Psoas muscle (tissue), 8 donors: ENCODE measurements around the gene TMEM106C. TPM values are rescaled to one million over a fixed set of nuclear protein-coding genes. Genes with fewer than 3 reads are reported as not detected.
A peak's percentile ranks its signal among the peaks of the same experiment; 100 is the strongest.

Experiments
- ATAC-seq, 4 donors: fragments of 200-7000 bp; cut with Tn5 transposase; one replicate each; pipeline ENCODE4 v1.9.1; 2020; ENCODE audit warnings: moderate library complexity in 3 of 4, mild to moderate bottlenecking in 2 of 4
- DNase-seq, 2 donors: peaks; one replicate each; pipeline ENCODE4 v3.0.0-alpha.2; 2020
- H3K27ac ChIP-seq: fragments of 200-600 bp; one replicate; pipeline ENCODE4 v1.8.0; 2022
- H3K27me3 ChIP-seq, 3 donors: fragments of 200-600 bp in 1 of 3; one replicate each; pipeline versions ENCODE4 v1.6.1 to v1.8.0; 2013 to 2022; ENCODE audit warnings: low read length in 2 of 3, mild to moderate bottlenecking in 2 of 3, moderate library complexity in 1 of 3; ENCODE audit not compliant: insufficient read depth in 3 of 3
- H3K36me3 ChIP-seq, 2 donors: fragments of 200-600 bp in 1 of 2; one replicate each; pipeline versions ENCODE4 v1.6.1 to v1.8.0; 2013 to 2022; ENCODE audit warnings: low read depth in 1 of 2, mild to moderate bottlenecking in 1 of 2, moderate library complexity in 1 of 2; ENCODE audit not compliant: insufficient read depth in 1 of 2
- H3K4me1 ChIP-seq: fragments of 200-600 bp; one replicate; pipeline ENCODE4 v1.8.0; 2022
- H3K4me3 ChIP-seq: fragments of 200-600 bp; one replicate; pipeline ENCODE4 v1.8.0; 2022; ENCODE audit warnings: mild to moderate bottlenecking
- H3K9me3 ChIP-seq: fragments of 200-600 bp; one replicate; pipeline ENCODE4 v1.8.0; 2022
- CTCF ChIP-seq: fragments of 200-600 bp; IDR thresholded peaks from one replicate; pipeline ENCODE4 v1.8.0; 2022; ENCODE audit warnings: antibody characterized with exemption
- WGBS, 3 donors: extraction: QIAGEN DNeasy Blood & Tissue Kit; methylation state at CpG; one replicate each; pipeline versions ENCODE4 v1.1.6 to v1.1.7; 2013; 5-methylcytosine and 5-hydroxymethylcytosine counted together
- intact Hi-C, 2 donors: fragments of 100-400 bp; cut with DNase I; formaldehyde crosslinking; loops; one replicate each; pipeline versions ENCODE4 v1.11.0 to v1.14.2; 2022
- polyA plus RNA-seq, 3 donors: library from polyadenylated mRNA; stranded (reverse); fragments of 200-250 nt; gene quantifications; one replicate each; pipeline ENCODE4 v1.2.3, GENCODE V29; 2013
- total RNA-seq, 4 donors: library from RNA; stranded (reverse); fragmentation: NEBNext Ultra II Directional in 2 of 4; extraction: Animal tissue kit (Norgen Biotek cat#: 25700) in 2 of 4; gene quantifications; one replicate each; pipeline versions ENCODE4 v1.2.1 to v1.2.4, GENCODE V29; 2021 to 2023
- donor health status: healthy with polysubstance abuse.
- donor health status: DM: no; HTN: no; CAD: no; lungs with moderate emphysema.
- donor health status: Bipolar disorder and iron deficiency.
- donor health status: healthy.
- donor health status: DM: yes; HTN: yes; CAD: no.
- donor health status: DM: no; HTN: no; CAD: no.
- donor health status: DM: no; HTN: no; CAD: no.
- donor health status: DM: yes; HTN: yes; CAD: no.

Gene TMEM106C
- total and polyA plus RNA-seq, 7 donors, result 7.7 to 33.4 (median 14.7) TPM

- WGBS, 3 donors, result 22 to 44% (median 28%) methylated on average over 13 to 15 of the region's 15 CpGs
- H3K9me3 ChIP-seq, result no peaks in the 10 kb centered on the region
- DNase-seq (no peak), ATAC-seq (peak; percentile 36 to 87 (median 69))
- no peak for TF ChIP-seq CTCF
- no peak overlapping the region for H3K27ac ChIP-seq
- peak overlapping the region; percentile 33 for H3K4me3 ChIP-seq
- no peaks in the 10 kb centered on the region for H3K27me3 ChIP-seq
- peaks cover 14% of the 10 kb centered on the region for H3K4me1 ChIP-seq
- H3K36me3 ChIP-seq, result no peaks in the 10 kb centered on the region
- intact Hi-C loops, result no loop called here
Observed at GRCh38 chr12:47988073-47989022, 25.0 kb downstream of the TMEM106C start.

- no peaks in the 10 kb centered on the region for H3K27me3 ChIP-seq
- no peak for TF ChIP-seq CTCF
- ATAC-seq (no peak), DNase-seq (no peak)
- H3K4me1 ChIP-seq, result peaks cover 14% of the 10 kb centered on the region
- 90 to 94% (median 94%) methylated on average over 8 of the region's 8 CpGs for WGBS, 3 donors
- intact Hi-C loops, result no loop called here
- no peaks in the 10 kb centered on the region for H3K9me3 ChIP-seq
- no peaks in the 10 kb centered on the region for H3K36me3 ChIP-seq
- H3K27ac ChIP-seq, result no peak overlapping the region
- H3K4me3 ChIP-seq, result no peak overlapping the region
Observed at GRCh38 chr12:47989023-47989417, 25.6 kb downstream of the TMEM106C start.

- WGBS, 3 donors, result 91 to 97% (median 92%) methylated on average over 11 to 12 of the region's 12 CpGs
- DNase-seq, result no peak
- Histone ChIP-seq H3K27ac (no peak overlapping the region), H3K9me3 (no peaks in the 10 kb centered on the region), H3K36me3 (no peaks in the 10 kb centered on the region), H3K27me3 (no peaks in the 10 kb centered on the region), H3K4me1 (peaks cover 14% of the 10 kb centered on the region), H3K4me3 (no peak overlapping the region)
- TF ChIP-seq CTCF, result no peak
- intact Hi-C loops, result no loop called here
- ATAC-seq, result no peak
Observed at GRCh38 chr12:47989666-47990065, 26.3 kb downstream of the TMEM106C start.

- Histone ChIP-seq H3K27ac (no peak overlapping the region), H3K27me3 (no peaks in the 10 kb centered on the region), H3K9me3 (no peaks in the 10 kb centered on the region), H3K36me3 (no peaks in the 10 kb centered on the region), H3K4me3 (no peak overlapping the region), H3K4me1 (peaks cover 14% of the 10 kb centered on the region)
- no peak for TF ChIP-seq CTCF
- intact Hi-C loops, result no loop called here
- WGBS, 3 donors, result 84 to 89% (median 86%) methylated on average over 7 of the region's 7 CpGs
- DNase-seq (no peak), ATAC-seq (no peak)
Observed at GRCh38 chr12:47990351-47991105, 27.1 kb downstream of the TMEM106C start.
